OCI-LY1 (cell line): ENCODE measurements around the gene SGPL1.

Experiments
- H2AFZ ChIP-seq: fragments of 200-600 bp; sonication (generic), shearing (Covaris generic); 2 replicates; pipeline ENCODE4 v1.6.0; 2014; ENCODE audit warnings: antibody characterized with exemption, mild to moderate bottlenecking, low read length
- H3F3A ChIP-seq: fragments of 200-600 bp; sonication (generic), shearing (Covaris generic); 2 replicates; pipeline ENCODE4 v1.6.0; 2014; ENCODE audit warnings: mild to moderate bottlenecking, antibody characterized with exemption, low read length, moderate library complexity; ENCODE audit not compliant: insufficient read depth
- H3K27ac ChIP-seq: fragments of 200-600 bp; sonication (generic); 2 replicates; pipeline ENCODE4 v1.5.1; 2014; ENCODE audit warnings: low read length, mixed run types, mild to moderate bottlenecking, low read depth; ENCODE audit not compliant: poor library complexity, severe bottlenecking
- H3K27me3 ChIP-seq: fragments of 200-600 bp; sonication (generic); 2 replicates; pipeline ENCODE4 v1.6.0; 2014; ENCODE audit warnings: antibody characterized with exemption, mild to moderate bottlenecking, low read length, moderate library complexity; ENCODE audit not compliant: insufficient read depth
- H3K36me3 ChIP-seq: fragments of 200-600 bp; sonication (generic); 2 replicates; pipeline ENCODE4 v1.6.1; 2014; ENCODE audit warnings: mild to moderate bottlenecking, antibody characterized with exemption, low read length, moderate library complexity, mixed read lengths; ENCODE audit not compliant: insufficient read depth
- H3K4me1 ChIP-seq: fragments of 200-600 bp; sonication (generic); 2 replicates; pipeline ENCODE4 v1.5.1; 2014; ENCODE audit warnings: mild to moderate bottlenecking, low read length, moderate library complexity; ENCODE audit not compliant: insufficient read depth, severe bottlenecking
- H3K4me2 ChIP-seq: fragments of 200-600 bp; sonication (generic), shearing (Covaris generic); 2 replicates; pipeline ENCODE4 v1.6.1; 2014; ENCODE audit warnings: low read length
- H3K4me3 ChIP-seq: fragments of 200-600 bp; sonication (generic); 2 replicates; pipeline ENCODE4 v1.5.1; 2014; ENCODE audit warnings: low read length, low read depth, mild to moderate bottlenecking, mixed read lengths; ENCODE audit not compliant: poor library complexity, severe bottlenecking
- H3K79me2 ChIP-seq: fragments of 200-600 bp; shearing (Covaris generic); 2 replicates; pipeline ENCODE4 v1.6.1; 2016; ENCODE audit warnings: mixed run types, low read length, mixed read lengths; ENCODE audit not compliant: insufficient read depth
- H3K9ac ChIP-seq: fragments of 200-600 bp; sonication (generic), shearing (Covaris generic); 2 replicates; pipeline ENCODE4 v1.6.1; 2014; ENCODE audit warnings: mild to moderate bottlenecking, low read length, mixed read lengths
- H3K9me2 ChIP-seq: fragments of 200-600 bp; sonication (generic), shearing (Covaris generic); 2 replicates; pipeline ENCODE4 v1.6.1; 2014; ENCODE audit warnings: low read depth, mild to moderate bottlenecking, low read length, mixed read lengths
- H3K9me3 ChIP-seq: fragments of 200-600 bp; shearing (Covaris generic); 2 replicates; pipeline ENCODE4 v1.6.1; 2014; ENCODE audit warnings: low read length, mixed read lengths
- H4K20me1 ChIP-seq: fragments of 200-600 bp; sonication (generic), shearing (Covaris generic); 2 replicates; pipeline ENCODE4 v1.6.0; 2016; ENCODE audit warnings: mild to moderate bottlenecking, low read length; ENCODE audit not compliant: insufficient read depth
- EZH2 ChIP-seq: fragments of 200-600 bp; sonication (generic), shearing (Covaris generic); IDR thresholded peaks from 2 replicates; pipeline ENCODE4 v1.8.0; 2017; ENCODE audit warnings: borderline replicate concordance, mixed run types, mild to moderate bottlenecking, antibody characterized with exemption, low read length, moderate library complexity, mixed read lengths
- TF ChIP-seq, protein P1 (sequence below): fragments of 200-600 bp; sonication (generic), shearing (Covaris generic); IDR thresholded peaks from 2 replicates; pipeline ENCODE4 v1.5.1; 2017; ENCODE audit warnings: mild to moderate bottlenecking, antibody characterized with exemption, low read length, moderate library complexity, mixed read lengths

The SGPL1 gene

DNA sequence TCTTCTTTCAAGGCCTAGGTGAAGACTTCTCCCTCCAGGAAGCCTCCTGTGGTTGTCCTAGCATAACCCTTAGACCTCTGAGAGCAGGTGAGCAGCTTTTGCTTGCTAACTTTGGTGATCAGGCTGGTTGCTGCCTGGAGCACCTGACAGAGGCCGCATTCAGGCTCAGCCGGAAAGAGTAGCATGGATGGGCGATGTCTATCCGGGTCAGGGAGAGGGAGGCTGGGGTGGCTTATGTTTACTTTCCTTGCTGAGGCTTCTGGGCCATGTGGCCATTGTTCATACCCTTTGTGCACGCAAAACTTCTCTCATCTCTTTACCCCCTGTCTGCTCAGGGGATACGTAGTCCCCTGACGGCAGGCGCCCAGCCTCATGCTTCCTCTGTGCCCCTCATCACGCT, 100.1 kb downstream of the SGPL1 start:
- Histone ChIP-seq H2AFZ (no peak overlapping the region), H3K27me3 (peaks cover 3% of the 10 kb centered on the region; the same call in 1 of the 2 replicates), H3K9me2 (no peaks in the 10 kb centered on the region), H3K4me2 (no peak overlapping the region), H3K4me3 (no peak overlapping the region), H3K79me2 (no peaks in the 10 kb centered on the region), H3K9me3 (no peaks in the 10 kb centered on the region), H3K36me3 (no peaks in the 10 kb centered on the region), H3K27ac (no peak overlapping the region), H4K20me1 (no peaks in the 10 kb centered on the region), H3K9ac (no peak overlapping the region), H3K4me1 (no peaks in the 10 kb centered on the region), H3F3A (no peaks in the 10 kb centered on the region)
- TF ChIP-seq EZH2: no peak
- TF ChIP-seq, protein P1, sequence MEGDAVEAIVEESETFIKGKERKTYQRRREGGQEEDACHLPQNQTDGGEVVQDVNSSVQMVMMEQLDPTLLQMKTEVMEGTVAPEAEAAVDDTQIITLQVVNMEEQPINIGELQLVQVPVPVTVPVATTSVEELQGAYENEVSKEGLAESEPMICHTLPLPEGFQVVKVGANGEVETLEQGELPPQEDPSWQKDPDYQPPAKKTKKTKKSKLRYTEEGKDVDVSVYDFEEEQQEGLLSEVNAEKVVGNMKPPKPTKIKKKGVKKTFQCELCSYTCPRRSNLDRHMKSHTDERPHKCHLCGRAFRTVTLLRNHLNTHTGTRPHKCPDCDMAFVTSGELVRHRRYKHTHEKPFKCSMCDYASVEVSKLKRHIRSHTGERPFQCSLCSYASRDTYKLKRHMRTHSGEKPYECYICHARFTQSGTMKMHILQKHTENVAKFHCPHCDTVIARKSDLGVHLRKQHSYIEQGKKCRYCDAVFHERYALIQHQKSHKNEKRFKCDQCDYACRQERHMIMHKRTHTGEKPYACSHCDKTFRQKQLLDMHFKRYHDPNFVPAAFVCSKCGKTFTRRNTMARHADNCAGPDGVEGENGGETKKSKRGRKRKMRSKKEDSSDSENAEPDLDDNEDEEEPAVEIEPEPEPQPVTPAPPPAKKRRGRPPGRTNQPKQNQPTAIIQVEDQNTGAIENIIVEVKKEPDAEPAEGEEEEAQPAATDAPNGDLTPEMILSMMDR: no peak

DNA sequence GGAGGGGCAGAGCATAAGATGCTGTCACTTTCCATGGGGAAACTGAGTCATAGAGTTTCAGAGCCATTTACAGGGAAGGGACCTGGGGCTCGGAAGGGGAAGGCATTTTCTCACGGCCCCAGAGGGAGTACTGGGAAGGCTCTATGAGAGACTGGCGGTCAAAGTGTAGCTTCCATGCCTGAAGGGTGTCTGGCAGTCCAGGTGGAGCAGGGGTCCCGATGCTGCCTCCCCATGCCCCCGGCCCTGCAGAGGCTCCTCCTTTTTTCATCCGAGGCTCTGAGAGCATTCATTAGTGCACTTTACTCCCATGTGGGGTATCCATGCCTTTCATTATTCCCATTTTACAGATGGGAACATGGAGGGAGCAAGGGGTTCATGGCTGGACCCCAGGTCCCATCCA, 100.5 kb downstream of the SGPL1 start:
- no peaks in the 10 kb centered on the region for H3K36me3 ChIP-seq
- no peaks in the 10 kb centered on the region for H3K9me3 ChIP-seq
- H3K9me2 ChIP-seq: no peaks in the 10 kb centered on the region
- H3K4me2 ChIP-seq: no peak overlapping the region
- H3K4me1 ChIP-seq: no peaks in the 10 kb centered on the region
- H4K20me1 ChIP-seq: no peaks in the 10 kb centered on the region
- TF ChIP-seq, protein P1: no peak
- no peak for TF ChIP-seq EZH2
- no peak overlapping the region for H3K4me3 ChIP-seq
- H3K79me2 ChIP-seq: no peaks in the 10 kb centered on the region
- H3K9ac ChIP-seq: no peak overlapping the region
- no peak overlapping the region for H2AFZ ChIP-seq
- peaks cover 4% of the 10 kb centered on the region; the same call in 1 of the 2 replicates for H3K27me3 ChIP-seq
- H3K27ac ChIP-seq: no peak overlapping the region
- no peaks in the 10 kb centered on the region for H3F3A ChIP-seq

DNA sequence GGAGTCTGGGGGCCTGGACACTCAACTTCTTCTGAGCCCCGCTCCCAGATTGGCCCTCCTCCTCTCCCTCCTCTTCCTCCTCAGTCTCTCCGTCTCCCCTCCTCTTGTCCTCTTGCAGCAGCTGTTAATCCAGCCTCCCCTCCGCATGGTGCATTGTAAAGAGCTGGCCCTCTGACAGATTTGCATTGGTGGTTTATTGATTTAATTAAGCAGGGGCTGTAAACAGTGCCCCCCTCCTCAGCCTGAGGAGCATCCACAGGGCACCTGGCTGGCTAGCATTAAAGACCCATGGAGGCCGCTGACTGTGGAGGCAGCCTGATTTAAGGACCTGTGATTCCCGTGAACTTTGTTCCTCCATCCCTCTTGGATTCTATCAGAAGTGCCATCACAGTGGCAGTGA, 101.5 kb downstream of the SGPL1 start:
- Histone ChIP-seq H3K4me3 (no peak overlapping the region), H3K4me1 (no peaks in the 10 kb centered on the region), H3K9ac (no peak overlapping the region), H3K9me2 (no peaks in the 10 kb centered on the region), H3K36me3 (no peaks in the 10 kb centered on the region), H2AFZ (no peak overlapping the region), H3K9me3 (no peaks in the 10 kb centered on the region), H3K4me2 (no peak overlapping the region), H3F3A (no peaks in the 10 kb centered on the region), H3K27ac (no peak overlapping the region), H3K79me2 (no peaks in the 10 kb centered on the region), H4K20me1 (no peaks in the 10 kb centered on the region), H3K27me3 (0 out of 2 replicates have a peak, but pooled peaks cover 4% of the 10 kb centered on the region)
- TF ChIP-seq, protein P1: no peak
- no peak for TF ChIP-seq EZH2
